ENCODE results near the gene LIPT2.

GRCh38 chr11:74494916-74495315 is 1.4 kb upstream of the LIPT2 start:
- no peak for TF ChIP-seq CTCF (conservative IDR thresholded peaks at IDR 0.05; ENCODE audit: low read depth, low read length)
- TF ChIP-seq EZH2 (IDR thresholded peaks at IDR 0.05; ENCODE audit: borderline replicate concordance, low read depth, low read length, poor library complexity, severe bottlenecking) = no peak
